ENCODE data around the gene NAT9. TPM values are rescaled to one million over a fixed set of nuclear protein-coding genes. Genes with fewer than 3 reads are reported as not detected.
A peak's percentile ranks its signal among the peaks of the same experiment; 100 is the strongest.

NAT9 gene
- total and polyA plus RNA-seq, 2 experiments from 2014 or later, result 29.2 to 34.8 TPM

GRCh38 chr17:74763565-74764387 is 12.4 kb downstream of the NAT9 start:
- peak; percentile 92 for DNase-seq (ENCODE audit: low spot score)

GRCh38 chr17:74761931-74762330 is 14.2 kb downstream of the NAT9 start:
- Histone ChIP-seq H3K9me3 (ENCODE audit: low read depth) (no peaks in the 10 kb centered on the region), H3K27ac (peak overlapping the region; percentile 97), H3K79me2 (peaks cover 86% of the 10 kb centered on the region), H3K4me2 (peak overlapping the region; percentile 77), H3K4me3 (no peak overlapping the region), H3K27me3 (no peaks in the 10 kb centered on the region), H3K4me1 (ENCODE audit: insufficient read depth) (peaks cover 95% of the 10 kb centered on the region), H3K9me2 (replicated peaks; ENCODE audit: insufficient read depth) (no peaks in the 10 kb centered on the region), H3K36me3 (replicated peaks; ENCODE audit: insufficient read depth, low read depth) (no peaks in the 10 kb centered on the region), H4K20me1 (ENCODE audit: insufficient read depth, poor library complexity, severe bottlenecking) (peaks cover 47% of the 10 kb centered on the region), H2AFZ (no peak overlapping the region)
- DNase-seq (ENCODE audit: low spot score), result no peak
- WGBS (ENCODE audit: low lambda C conversion rate, missing lambda C conversion rate), result 94% methylated on average over 10 of the region's 11 CpGs
- TF ChIP-seq EZH2 (IDR thresholded peaks at IDR 0.05; ENCODE audit: borderline replicate concordance), result no peak
- TF ChIP-seq CTCF (IDR thresholded peaks at IDR 0.05; ENCODE audit: poor library complexity), result no peak
- TF ChIP-seq EZH2phosphoT487 (IDR thresholded peaks at IDR 0.05; ENCODE audit: low read depth, severe bottlenecking, unreplicated experiment), result no peak

More at GRCh38 chr17:74763565-74764387, 12.4 kb downstream of the NAT9 start:
- H3K27ac ChIP-seq, result peak overlapping the region; percentile 97
- H3K79me2 ChIP-seq, result peaks cover 77% of the 10 kb centered on the region
- H3K4me3 ChIP-seq, result no peak overlapping the region
- no peaks in the 10 kb centered on the region for H3K27me3 ChIP-seq
- WGBS (ENCODE audit: low lambda C conversion rate, missing lambda C conversion rate), result 23% methylated on average over 13 of the region's 16 CpGs
- H3K9me2 ChIP-seq (replicated peaks; ENCODE audit: insufficient read depth), result no peaks in the 10 kb centered on the region
- peaks cover 88% of the 10 kb centered on the region for H3K4me1 ChIP-seq (ENCODE audit: insufficient read depth)
- peaks cover 29% of the 10 kb centered on the region for H4K20me1 ChIP-seq (ENCODE audit: insufficient read depth, poor library complexity, severe bottlenecking)
- peak overlapping the region; percentile 77 for H3K4me2 ChIP-seq
- TF ChIP-seq EZH2phosphoT487 (IDR thresholded peaks at IDR 0.05; ENCODE audit: low read depth, severe bottlenecking, unreplicated experiment) (no peak), EZH2 (IDR thresholded peaks at IDR 0.05; ENCODE audit: borderline replicate concordance) (no peak), CTCF (IDR thresholded peaks at IDR 0.05; ENCODE audit: poor library complexity) (no peak)
- H2AFZ ChIP-seq, result no peak overlapping the region
- no peaks in the 10 kb centered on the region for H3K36me3 ChIP-seq (replicated peaks; ENCODE audit: insufficient read depth, low read depth)
- H3K9me3 ChIP-seq (ENCODE audit: low read depth), result no peaks in the 10 kb centered on the region

- Histone ChIP-seq H3K79me2 (peaks cover 86% of the 10 kb centered on the region), H3K9me2 (replicated peaks; ENCODE audit: insufficient read depth) (no peaks in the 10 kb centered on the region), H3K4me2 (peak overlapping the region; percentile 77), H3K27me3 (no peaks in the 10 kb centered on the region), H3K27ac (peak overlapping the region; percentile 97), H3K36me3 (replicated peaks; ENCODE audit: insufficient read depth, low read depth) (no peaks in the 10 kb centered on the region), H2AFZ (no peak overlapping the region), H3K9me3 (ENCODE audit: low read depth) (no peaks in the 10 kb centered on the region), H3K4me1 (ENCODE audit: insufficient read depth) (peaks cover 95% of the 10 kb centered on the region), H3K4me3 (no peak overlapping the region), H4K20me1 (ENCODE audit: insufficient read depth, poor library complexity, severe bottlenecking) (peaks cover 52% of the 10 kb centered on the region)
- WGBS (ENCODE audit: low lambda C conversion rate, missing lambda C conversion rate), result 51% methylated on average over 5 of the region's 5 CpGs
- DNase-seq (ENCODE audit: low spot score), result no peak
- TF ChIP-seq CTCF (IDR thresholded peaks at IDR 0.05; ENCODE audit: poor library complexity) (no peak), EZH2 (IDR thresholded peaks at IDR 0.05; ENCODE audit: borderline replicate concordance) (no peak), EZH2phosphoT487 (IDR thresholded peaks at IDR 0.05; ENCODE audit: low read depth, severe bottlenecking, unreplicated experiment) (no peak)
These were observed 14.7 kb downstream of the NAT9 start for GRCh38 chr17:74761419-74761818.
